NCI-H1092 (cell line): ENCODE results near the gene ACTL10.
A peak's percentile ranks its signal among the peaks of the same experiment; 100 is the strongest.

Experiments
- DNase-seq: peaks from one replicate; lab custom pipeline; 2025; lab: John Stamatoyannopoulos, UW

The ACTL10 gene

DNA sequence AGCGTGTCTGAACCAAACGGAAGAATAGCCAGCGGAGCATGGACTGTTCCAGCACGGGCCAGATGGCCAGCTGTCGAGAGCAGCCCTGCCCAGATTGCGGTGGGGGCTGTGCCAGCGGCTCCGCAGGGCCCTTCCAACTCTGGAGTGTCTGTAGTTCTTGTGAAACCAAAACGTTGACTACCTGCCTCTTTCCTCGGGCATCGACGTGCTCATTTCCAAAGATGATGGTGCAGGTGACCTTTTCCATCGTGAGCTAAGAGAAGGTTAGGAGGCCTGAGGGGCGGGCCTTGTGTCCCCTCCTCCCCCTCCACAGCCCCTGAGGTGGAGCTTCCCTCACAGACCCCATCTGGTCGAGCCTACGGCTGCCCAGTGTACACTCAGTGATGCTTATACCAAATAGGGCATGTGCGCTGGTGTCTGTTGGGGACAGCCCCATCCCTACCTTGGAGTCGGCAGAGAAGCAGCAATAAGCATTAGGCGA lies 17.5 kb upstream of the ACTL10 start:
- DNase-seq = no peak

DNA sequence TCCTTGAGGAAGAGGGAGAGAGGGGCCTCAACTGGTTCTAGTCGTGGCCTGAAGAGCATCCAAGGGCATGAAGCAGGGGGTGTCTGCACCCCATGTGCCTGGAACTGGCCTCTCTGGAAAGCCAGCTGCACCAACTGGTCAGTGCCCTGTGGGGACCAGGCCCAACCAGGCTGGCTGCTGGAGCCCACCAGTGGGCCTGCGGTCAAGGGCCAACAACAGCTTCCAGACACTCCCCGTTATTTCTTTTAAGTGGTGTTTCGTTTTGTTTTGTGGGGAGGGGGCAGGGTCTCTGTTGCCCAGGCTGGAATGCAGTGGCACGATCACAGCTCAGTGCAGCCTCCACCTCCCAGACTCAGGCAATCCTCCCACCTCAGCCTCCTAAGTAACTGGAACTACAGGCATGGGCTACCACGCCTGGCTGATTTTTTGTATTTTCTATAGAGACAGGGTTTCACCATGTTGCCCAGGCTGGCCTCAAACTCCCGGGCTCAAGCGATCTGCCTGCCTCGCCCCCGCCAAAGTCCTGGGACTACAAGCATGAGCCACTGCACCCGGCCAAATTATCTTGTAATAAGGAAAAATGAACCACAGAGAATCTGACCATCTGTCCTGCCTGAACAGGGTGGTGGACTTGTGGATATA lies 16.5 kb upstream of the ACTL10 start:
- no peak for DNase-seq

DNA sequence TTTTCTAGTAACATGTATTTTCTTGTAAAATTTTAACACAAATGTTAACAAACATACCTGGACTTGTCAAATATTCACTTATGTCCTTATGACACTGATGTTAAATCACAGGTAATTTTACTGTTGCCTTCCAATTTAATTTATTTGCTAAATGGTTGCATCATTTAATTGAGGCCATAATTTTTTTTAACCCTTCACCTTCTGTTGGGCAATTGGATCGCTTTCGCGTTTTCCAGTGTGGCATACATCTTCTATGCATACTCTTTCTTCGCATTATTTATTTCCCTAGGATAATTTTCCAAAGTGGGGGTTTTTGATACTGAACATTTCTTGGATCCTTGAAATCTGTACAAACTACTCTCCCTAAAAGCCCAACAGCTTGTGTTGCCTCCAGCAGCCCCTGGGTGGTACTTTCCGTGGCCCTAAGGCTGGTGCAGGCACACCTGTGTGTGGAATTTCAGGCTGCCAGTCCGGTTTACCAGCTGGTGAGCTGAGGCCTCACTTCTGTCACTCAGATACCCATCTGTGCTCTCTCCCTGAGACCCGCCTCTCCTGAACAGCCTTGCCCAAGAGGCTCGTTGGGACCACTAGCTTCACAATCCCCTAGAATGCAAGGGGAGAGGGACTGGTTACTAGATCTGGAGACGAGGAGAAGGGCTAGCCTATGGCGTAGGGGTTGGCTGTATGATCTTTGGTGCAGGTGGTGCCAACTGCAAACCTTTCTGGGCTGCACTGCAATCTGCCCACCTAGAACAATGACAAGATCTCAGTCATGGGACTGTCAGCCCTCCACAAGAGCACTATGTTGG lies 15.8 kb upstream of the ACTL10 start:
- no peak for DNase-seq

- DNase-seq = no peak
Measured at GRCh38 chr20:33651562-33652048, 15.1 kb upstream of the ACTL10 start.

DNA sequence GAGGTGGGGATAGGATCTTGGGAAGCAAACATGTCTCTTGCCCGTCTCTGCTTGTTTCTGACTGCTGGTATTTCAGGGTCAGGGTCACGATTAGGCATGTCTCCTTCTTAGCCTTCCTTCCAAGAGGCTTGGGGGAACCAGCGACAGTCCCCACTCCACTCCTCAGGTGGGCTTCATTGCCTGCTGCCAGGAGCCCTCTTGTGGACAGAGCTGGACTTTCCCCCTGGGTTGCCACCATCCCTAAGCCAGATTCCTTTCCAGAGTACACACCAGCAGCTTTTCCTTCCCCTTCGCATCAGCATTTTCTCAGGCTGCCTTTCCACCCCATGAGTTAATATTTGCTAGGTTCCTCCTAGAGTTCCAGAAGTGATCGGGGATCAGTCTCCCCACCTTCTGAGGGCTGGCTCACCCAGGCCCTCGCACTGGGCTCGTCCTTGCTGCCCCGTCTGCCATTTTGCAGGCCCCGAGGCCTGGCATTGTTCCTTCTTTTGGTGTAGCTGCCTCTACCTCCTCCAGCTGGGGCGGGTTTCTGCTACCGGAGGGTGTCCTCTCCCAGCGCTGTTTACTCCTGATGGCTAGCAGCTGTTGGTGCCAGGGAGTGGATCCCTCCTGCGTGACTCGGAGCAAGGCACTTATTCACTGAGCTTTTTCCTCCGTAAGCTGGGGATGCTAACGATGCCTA lies 13.4 kb upstream of the ACTL10 start:
- peak; percentile 66 for DNase-seq

- peak; percentile 60 for DNase-seq
Measured at GRCh38 chr20:33653900-33654596, 12.7 kb upstream of the ACTL10 start.

GRCh38 chr20:33654680-33655161 lies 12.0 kb upstream of the ACTL10 start:
- DNase-seq = no peak

DNA sequence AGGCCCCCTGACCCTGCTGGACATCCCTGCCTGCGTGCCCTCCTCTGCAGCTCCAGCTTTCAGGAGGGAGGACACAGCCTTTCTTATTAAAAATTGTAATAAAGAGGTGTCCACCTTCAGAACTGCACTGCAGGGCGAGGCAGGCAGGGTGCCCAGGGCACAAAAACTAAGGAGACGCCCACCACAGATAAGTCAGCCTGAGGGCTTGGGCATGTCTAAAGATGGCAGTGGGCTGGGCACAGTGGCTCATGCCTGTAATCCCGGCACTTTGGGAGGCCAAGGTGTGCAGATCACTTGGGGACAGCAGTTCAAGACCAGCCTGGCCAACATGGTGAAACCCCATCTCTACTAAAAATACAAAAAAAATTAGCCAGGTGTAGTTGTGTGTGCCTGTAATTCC lies 11.6 kb upstream of the ACTL10 start:
- no peak for DNase-seq

DNA sequence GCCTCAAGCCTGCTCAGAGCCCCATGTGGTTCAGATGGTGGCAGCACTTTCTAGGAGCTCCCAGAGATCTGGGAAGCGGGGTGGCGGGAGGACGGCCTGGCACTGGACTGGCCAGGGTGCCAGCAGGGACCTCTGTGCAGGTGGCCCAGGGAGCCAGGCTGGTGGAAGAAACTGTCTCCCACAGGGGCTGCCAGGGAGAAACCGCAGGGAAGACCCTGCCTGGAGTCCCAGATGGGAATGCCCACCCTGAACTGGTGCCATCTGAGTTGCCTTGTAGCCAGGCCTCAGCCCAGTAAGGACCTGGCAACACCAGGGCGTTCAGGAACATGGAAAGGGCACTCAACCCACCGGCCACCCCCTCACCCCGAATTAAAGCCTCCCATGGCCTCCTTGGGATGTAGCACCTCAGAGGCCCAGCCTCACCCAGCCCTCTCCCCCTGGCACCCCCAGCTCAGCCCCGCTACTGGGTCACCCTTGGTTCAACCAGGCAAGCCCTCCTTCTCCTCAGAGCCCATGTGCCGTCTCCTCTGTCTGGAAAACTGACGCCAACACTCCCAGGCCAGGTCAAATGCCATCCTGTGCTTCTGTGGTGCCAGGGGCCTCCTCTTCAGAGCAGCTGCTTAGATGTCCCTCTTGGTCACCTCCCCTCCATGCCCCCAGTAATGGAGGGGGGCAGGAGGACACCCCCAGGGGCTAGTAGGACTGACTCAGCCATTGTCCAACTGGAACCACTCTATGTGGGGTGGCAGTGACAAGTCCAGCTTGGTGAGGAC lies 10.5 kb upstream of the ACTL10 start:
- DNase-seq = no peak

DNA sequence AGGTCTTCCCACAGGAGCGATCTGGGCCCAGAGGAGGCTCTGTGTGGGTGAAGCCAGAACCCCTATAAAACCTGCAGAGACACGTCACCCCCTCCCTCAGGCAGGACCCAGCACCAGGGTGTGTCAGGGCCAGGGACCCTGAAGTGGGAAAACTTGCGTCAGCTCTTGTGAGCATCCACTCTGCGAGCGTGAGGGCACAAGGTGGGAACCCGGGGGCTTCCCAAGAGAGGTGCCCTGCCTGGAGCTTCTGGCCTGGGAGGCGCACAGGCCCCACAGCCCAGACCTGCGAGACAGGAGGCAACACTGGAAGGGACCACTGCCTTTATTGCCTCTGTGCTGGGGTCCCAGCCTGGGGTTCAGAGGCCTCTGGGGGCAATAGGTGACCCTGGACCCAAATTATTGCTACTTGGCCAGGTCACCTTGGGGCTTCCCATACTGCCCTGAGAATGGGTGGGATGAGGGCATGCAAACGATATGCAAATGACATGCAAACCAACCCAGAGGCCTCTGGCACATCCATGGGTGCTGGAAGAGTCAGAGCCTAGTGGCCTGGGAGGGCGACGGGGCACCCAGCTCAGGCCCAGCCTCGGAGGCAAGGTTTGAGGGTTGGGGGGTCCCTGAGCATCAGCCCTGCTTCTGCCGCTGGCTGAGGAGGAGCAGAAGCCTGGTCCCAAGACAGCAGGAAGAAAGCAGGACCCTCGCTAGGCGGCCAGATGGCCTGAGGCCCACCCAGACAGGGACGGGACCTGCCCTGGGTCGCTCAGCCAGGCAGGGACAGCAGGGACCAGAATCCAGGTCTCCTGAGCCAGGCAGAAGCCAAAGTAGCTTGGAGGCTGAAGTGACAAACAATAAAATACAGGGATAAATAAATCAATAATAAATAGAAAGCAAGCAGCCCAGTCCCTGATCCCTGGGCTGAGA lies 9.7 kb upstream of the ACTL10 start:
- DNase-seq = no peak

DNA sequence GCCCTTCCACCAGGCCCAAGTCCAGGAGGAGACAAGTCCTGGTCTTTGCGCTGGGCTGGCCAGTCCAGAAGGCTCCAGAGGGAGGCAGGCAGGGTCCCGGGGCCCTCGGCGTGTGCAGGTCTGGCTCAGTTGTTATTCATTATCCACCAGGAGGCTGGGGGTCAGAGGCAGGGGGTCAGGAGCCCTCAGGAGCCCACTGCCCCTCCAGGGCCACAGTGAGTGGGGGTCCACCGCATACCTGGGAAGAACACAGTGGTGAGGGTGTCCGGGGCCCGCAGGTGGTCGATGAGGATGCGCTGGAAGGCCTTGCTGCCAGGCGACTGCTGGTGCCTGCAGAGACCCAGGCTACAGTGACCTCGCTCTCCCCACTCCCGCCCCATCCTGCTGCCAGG lies 9.0 kb upstream of the ACTL10 start:
- no peak for DNase-seq

DNA sequence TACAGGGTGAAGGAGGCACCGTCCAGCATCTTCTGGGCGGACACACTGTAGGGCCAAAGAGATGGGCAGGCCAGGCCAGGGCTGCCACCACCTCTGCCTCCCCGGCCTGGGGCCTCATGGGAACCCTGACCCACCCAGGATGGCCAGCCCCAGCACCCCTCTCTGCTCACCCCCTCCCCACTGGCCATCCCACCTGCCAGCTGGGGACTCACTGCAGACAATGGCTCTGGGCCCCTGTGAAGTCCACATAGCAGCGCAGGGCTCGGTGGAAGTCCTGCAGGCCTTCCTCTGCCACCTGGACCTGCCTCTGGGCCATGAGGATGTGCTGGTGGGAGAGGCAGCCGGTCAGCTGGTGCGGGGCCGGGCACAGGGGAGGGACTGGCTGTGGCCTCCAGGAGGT lies 8.2 kb upstream of the ACTL10 start:
- DNase-seq = no peak

GRCh38 chr20:33658929-33659328 lies 7.8 kb upstream of the ACTL10 start:
- no peak for DNase-seq

DNA sequence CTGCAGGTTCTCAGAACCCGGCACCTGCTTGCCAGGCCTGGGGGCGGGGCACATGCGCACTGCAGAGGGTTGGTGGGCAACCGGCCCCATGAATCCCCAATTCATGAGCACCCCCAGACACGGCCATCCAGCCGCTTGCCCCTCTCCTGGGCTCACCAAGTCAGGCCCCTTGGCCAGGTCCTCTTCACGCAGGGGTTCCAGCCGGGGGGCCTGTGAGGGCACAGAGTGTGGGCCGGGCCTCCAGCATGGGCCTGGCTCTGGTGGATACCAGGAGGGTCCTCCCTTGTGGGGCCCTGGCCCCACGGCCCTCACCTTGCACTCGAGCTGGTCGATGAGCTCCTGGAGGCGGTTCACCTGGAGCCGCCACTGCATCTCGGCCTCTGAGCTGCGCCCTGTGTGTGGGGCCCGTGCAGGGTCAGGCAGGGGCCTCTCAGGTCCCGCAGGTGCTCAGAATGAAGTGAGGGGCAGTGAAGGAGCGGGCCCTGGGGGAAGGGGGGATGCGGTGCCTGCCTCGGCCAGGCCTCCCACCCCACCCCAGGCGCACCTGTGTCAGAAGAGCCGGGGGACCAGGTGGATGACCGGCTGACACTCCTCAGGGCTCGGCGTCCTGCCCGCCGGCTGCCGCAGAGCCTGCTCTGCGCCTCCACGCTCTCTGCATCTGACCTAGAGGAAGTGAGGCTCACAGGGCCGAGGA lies 7.3 kb upstream of the ACTL10 start:
- no peak for DNase-seq

DNA sequence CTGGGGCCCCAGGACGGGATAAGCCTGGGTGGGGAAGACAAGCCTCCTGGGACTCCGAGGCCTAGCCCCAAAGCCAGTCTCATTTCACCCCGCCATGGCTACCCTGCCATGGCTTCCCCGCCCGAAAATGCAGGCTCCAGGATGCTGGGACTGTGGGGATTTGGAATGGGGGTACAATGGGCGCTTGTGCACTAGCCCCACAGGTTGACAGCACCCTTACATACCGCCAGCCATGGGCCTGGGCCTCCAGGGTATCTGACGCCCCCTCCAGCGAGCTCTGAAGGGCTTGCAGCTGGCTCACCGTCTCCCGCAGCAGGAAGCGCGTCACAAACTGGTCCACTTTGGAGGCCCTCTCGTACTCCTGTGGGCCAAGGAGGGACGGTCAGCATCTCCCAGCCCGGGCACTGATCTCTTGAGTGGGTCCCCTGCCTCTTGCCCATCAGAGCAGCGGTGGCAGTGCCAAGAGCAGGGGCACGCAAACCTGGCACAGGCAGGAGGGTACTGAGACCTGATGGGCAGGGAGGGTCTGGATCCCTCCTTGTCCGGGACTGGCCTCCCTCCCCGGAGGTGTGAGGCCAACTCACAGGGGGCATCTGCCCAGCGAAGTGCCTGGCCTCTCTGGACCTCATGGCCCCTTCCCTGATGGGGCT lies 6.6 kb upstream of the ACTL10 start:
- DNase-seq = no peak

DNA sequence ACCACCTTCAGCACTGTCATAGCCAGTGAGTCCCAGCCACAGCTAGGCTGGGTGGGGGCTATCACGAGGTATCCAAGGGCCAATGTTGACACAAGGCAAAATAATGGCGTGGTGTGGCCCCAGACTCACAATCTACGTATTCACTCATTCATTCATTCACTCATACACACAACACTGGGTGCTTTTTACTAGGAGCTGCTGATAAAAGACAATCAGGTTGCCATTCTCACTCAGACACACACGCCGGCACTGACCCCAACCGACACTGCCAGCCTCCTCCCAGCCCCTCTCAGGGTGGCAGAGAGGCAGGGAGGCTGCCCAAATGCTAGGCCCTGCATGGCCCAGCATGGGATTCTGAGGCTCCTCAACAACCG lies 6.1 kb upstream of the ACTL10 start:
- DNase-seq = no peak

DNA sequence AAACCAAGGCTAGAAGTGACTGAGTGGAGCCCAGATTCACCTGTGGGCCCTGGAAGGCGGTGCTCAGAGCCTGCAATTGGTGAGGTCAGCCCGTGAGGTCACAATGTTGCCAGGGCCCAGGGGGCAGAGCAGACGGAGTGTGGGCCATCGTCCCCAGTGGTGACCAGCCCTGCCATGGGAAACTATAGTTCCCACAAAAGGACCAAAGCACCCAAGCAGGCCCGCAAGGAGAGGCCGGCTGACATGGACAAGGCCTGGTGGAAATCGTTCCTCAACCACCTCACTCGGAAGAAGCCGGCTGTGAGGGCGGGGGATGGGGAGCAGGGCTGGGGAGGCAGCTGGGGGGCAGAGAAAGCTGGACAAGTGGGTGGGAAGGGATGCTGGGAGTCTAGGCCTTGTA lies 4.6 kb upstream of the ACTL10 start, which contains the start of gene C20orf144:
TSS of gene C20orf144 (plus strand) at position 156 of the 400 bp plus-strand sequence. CDS start at position 175, 19 bp downstream.
- no peak for DNase-seq

- DNase-seq = peak; percentile 59
Measured at GRCh38 chr20:33663161-33664084, 3.3 kb upstream of the ACTL10 start.
